Testis (tissue), 3 donors: ENCODE results near the gene TRMU. TPM values are rescaled to one million over a fixed set of nuclear protein-coding genes. Genes with fewer than 3 reads are reported as not detected.

Source experiments
- DNase-seq: peaks from one replicate; pipeline ENCODE4 v3.0.0-alpha.2; 2019
- H3K27ac ChIP-seq, 2 donors: fragments of 200-600 bp; sonication (generic); one replicate each; pipeline ENCODE4 v1.5.1; 2019
- H3K27me3 ChIP-seq: fragments of 200-600 bp; sonication (generic); one replicate; pipeline ENCODE4 v1.5.1; 2019
- H3K36me3 ChIP-seq: fragments of 200-600 bp; sonication (generic); one replicate; pipeline ENCODE4 v1.5.1; 2017; ENCODE audit warnings: low read depth; ENCODE audit errors: missing control alignments
- H3K4me1 ChIP-seq: fragments of 200-600 bp; sonication (generic); one replicate; pipeline ENCODE4 v1.5.1; 2019
- H3K4me3 ChIP-seq, 2 donors: fragments of 200-600 bp; sonication (generic); one replicate each; pipeline ENCODE4 v1.5.1; 2017 to 2019
- H3K9me3 ChIP-seq: fragments of 200-600 bp; sonication (generic); one replicate; pipeline ENCODE4 v1.5.1; 2017
- CTCF ChIP-seq, 3 experiments: fragments of 450-650 bp in 2 of 3; fragments of 200-600 bp in 1 of 3; sonication (generic) in 1 of 3; IDR thresholded peaks; one replicate each; pipeline ENCODE4 v1.5.1; 2016 to 2019; ENCODE audit warnings: antibody characterized with exemption in 3 of 3, mild to moderate bottlenecking in 2 of 3, moderate library complexity in 1 of 3
- POLR2A ChIP-seq: fragments of 450-650 bp; IDR thresholded peaks from one replicate; pipeline ENCODE4 v1.6.1; 2017; ENCODE audit warnings: antibody characterized with exemption, mild to moderate bottlenecking, moderate library complexity
- WGBS, 2 donors: methylation state at CpG; one replicate each; pipeline ENCODE4 v1.1.5; 2018; 5-methylcytosine and 5-hydroxymethylcytosine counted together
- intact Hi-C: fragments of 100-400 bp; cut with DNase I; formaldehyde crosslinking; loops from one replicate; pipeline ENCODE4 v1.15.1; 2023; ENCODE audit warnings: low total_unique reads
- polyA plus RNA-seq: library from polyadenylated mRNA; stranded (reverse); fragments of 350-450 nt; fragmentation: Illumina TruSeq; extraction: RNeasy Lipid Tissue Mini Kit (QIAGEN cat#74804); gene quantifications from one replicate; pipeline ENCODE4 v1.2.3, GENCODE V29; 2014; ENCODE audit warnings: low read depth, low replicate concordance; ENCODE audit not compliant: insufficient read depth
- total RNA-seq, 2 donors: library from RNA; depleted of rRNA; stranded (reverse); fragments of >200 nt; gene quantifications; one replicate each; pipeline ENCODE4 v1.2.3, GENCODE V29; 2016

The TRMU gene
- total and polyA plus RNA-seq, 3 donors from 2014 or later: 24.8 to 63.5 (median 57.3) TPM

GRCh38 chr22:46348099-46348695 is 12.7 kb downstream of the TRMU start:
- WGBS, 2 donors: 82 to 92% methylated on average over 14 to 15 of the region's 15 CpGs
- intact Hi-C loops: no loop called here
- no peaks in the 10 kb centered on the region for H3K4me1 ChIP-seq
- DNase-seq: no peak
- H3K27me3 ChIP-seq: no peaks in the 10 kb centered on the region
- no peaks in the 10 kb centered on the region for H3K36me3 ChIP-seq
- TF ChIP-seq CTCF (IDR thresholded peaks at IDR 0.05): no peak
- TF ChIP-seq POLR2A: no peak
- no peak overlapping the region for H3K4me3 ChIP-seq
- H3K9me3 ChIP-seq: no peaks in the 10 kb centered on the region
- H3K27ac ChIP-seq: no peak overlapping the region

GRCh38 chr22:46349238-46349637 is 13.7 kb downstream of the TRMU start:
- Histone ChIP-seq H3K27ac (no peak overlapping the region), H3K4me3 (no peak overlapping the region), H3K9me3 (no peaks in the 10 kb centered on the region), H3K27me3 (no peaks in the 10 kb centered on the region), H3K36me3 (no peaks in the 10 kb centered on the region), H3K4me1 (no peaks in the 10 kb centered on the region)
- TF ChIP-seq CTCF (IDR thresholded peaks at IDR 0.05): no peak
- no peak for TF ChIP-seq POLR2A
- DNase-seq: no peak
- 92 to 94% methylated on average over 18 of the region's 18 CpGs for WGBS, 2 donors
- intact Hi-C loops: no loop called here

- TF ChIP-seq POLR2A (no peak), CTCF (IDR thresholded peaks at IDR 0.05) (no peak)
- intact Hi-C loops: no loop called here
- DNase-seq: no peak
- Histone ChIP-seq H3K4me1 (no peaks in the 10 kb centered on the region), H3K27ac (no peak overlapping the region), H3K36me3 (no peaks in the 10 kb centered on the region), H3K9me3 (no peaks in the 10 kb centered on the region), H3K27me3 (no peaks in the 10 kb centered on the region), H3K4me3 (no peak overlapping the region)
- 63 to 72% methylated on average over 6 of the region's 6 CpGs for WGBS, 2 donors
These were observed 14.2 kb downstream of the TRMU start for GRCh38 chr22:46349681-46350080.

GRCh38 chr22:46350121-46350520 is 14.6 kb downstream of the TRMU start:
- no peak for DNase-seq

More at GRCh38 chr22:46350121-46350520, 14.6 kb downstream of the TRMU start:
- no peaks in the 10 kb centered on the region for H3K36me3 ChIP-seq
- intact Hi-C loops: no loop called here
- WGBS, 2 donors: 77 to 80% methylated on average over 7 of the region's 7 CpGs
- H3K27ac ChIP-seq: no peak overlapping the region
- H3K9me3 ChIP-seq: no peaks in the 10 kb centered on the region
- no peaks in the 10 kb centered on the region for H3K4me1 ChIP-seq
- H3K27me3 ChIP-seq: no peaks in the 10 kb centered on the region
- H3K4me3 ChIP-seq: no peak overlapping the region
- TF ChIP-seq POLR2A (no peak), CTCF (IDR thresholded peaks at IDR 0.05) (no peak)
